ENCODE data around the gene WDFY4.

DNA sequence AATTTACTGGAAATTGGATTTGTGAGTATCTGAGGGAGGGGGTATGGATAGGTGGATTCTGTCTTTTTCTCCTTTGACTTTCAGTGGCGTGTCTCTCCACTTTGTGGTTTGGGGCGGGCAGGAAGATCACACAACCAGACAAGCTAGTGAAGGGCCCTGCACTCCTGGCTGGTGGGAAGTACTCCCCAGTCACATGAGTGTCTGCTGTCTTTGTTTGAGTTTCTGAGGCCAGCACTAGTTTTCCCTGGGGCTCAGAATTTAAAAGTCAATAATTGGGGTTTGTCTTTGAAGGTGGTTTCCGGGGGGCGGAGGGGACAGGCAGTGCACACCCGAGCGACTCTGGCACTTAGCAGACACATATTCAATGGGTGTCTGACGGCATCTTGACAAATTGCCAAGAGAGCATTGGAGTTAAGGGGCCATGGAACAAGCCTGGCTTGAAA, 120.1 kb downstream of the WDFY4 start:
- TF ChIP-seq, protein P1, sequence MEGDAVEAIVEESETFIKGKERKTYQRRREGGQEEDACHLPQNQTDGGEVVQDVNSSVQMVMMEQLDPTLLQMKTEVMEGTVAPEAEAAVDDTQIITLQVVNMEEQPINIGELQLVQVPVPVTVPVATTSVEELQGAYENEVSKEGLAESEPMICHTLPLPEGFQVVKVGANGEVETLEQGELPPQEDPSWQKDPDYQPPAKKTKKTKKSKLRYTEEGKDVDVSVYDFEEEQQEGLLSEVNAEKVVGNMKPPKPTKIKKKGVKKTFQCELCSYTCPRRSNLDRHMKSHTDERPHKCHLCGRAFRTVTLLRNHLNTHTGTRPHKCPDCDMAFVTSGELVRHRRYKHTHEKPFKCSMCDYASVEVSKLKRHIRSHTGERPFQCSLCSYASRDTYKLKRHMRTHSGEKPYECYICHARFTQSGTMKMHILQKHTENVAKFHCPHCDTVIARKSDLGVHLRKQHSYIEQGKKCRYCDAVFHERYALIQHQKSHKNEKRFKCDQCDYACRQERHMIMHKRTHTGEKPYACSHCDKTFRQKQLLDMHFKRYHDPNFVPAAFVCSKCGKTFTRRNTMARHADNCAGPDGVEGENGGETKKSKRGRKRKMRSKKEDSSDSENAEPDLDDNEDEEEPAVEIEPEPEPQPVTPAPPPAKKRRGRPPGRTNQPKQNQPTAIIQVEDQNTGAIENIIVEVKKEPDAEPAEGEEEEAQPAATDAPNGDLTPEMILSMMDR (optimal IDR thresholded peaks at IDR 0.05 in 1 of 3, IDR thresholded peaks at IDR 0.05 in 1 of 3, conservative IDR thresholded peaks at IDR 0.05 in 1 of 3; ENCODE audit: extremely low read depth in 1 of 3, insufficient read depth in 2 of 3, low read length in 3 of 3) = no peak
- no peak for TF ChIP-seq EZH2 (IDR thresholded peaks at IDR 0.05; ENCODE audit: low read length)

Data from keratinocyte (primary cell).